ENCODE measurements around the gene CCDC50.

CCDC50 gene

DNA sequence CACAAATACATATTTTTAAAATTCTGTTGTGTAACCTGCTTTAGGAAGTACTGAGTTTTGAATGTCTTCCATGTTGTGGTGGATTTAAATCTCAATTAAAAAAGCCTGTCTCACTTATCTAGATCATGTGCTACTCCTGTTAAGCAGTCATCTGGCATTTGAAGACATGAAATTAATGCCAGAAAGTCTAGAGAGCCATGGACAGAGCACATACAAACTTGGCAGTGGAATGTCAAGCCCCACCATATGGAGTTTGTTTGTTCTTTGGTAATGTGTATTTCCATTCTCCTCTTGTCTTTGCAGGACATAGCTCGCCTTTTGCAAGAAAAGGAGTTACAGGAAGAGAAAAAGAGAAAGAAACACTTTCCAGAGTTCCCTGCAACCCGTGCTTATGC is 40.4 kb downstream of the CCDC50 start:
- Histone ChIP-seq H3K4me1 (ENCODE audit: low read depth, poor library complexity, severe bottlenecking) (peaks cover 4% of the 10 kb centered on the region), H2AFZ (ENCODE audit: low read depth) (no peak overlapping the region), H3K27ac (no peak overlapping the region), H3K4me2 (no peak overlapping the region), H4K20me1 (ENCODE audit: insufficient read depth) (no peaks in the 10 kb centered on the region), H3K27me3 (ENCODE audit: insufficient read depth, low read depth) (no peaks in the 10 kb centered on the region), H3K4me3 (IDR thresholded peaks at IDR 0.05; ENCODE audit: insufficient read depth, low read depth, low read length) (no peak overlapping the region), H3K79me2 (ENCODE audit: insufficient read depth, low read depth) (no peaks in the 10 kb centered on the region), H3K9ac (no peak overlapping the region), H3K36me3 (ENCODE audit: insufficient read depth) (no peaks in the 10 kb centered on the region; the same call in 1 of the 2 replicates)
- TF ChIP-seq, protein P1, sequence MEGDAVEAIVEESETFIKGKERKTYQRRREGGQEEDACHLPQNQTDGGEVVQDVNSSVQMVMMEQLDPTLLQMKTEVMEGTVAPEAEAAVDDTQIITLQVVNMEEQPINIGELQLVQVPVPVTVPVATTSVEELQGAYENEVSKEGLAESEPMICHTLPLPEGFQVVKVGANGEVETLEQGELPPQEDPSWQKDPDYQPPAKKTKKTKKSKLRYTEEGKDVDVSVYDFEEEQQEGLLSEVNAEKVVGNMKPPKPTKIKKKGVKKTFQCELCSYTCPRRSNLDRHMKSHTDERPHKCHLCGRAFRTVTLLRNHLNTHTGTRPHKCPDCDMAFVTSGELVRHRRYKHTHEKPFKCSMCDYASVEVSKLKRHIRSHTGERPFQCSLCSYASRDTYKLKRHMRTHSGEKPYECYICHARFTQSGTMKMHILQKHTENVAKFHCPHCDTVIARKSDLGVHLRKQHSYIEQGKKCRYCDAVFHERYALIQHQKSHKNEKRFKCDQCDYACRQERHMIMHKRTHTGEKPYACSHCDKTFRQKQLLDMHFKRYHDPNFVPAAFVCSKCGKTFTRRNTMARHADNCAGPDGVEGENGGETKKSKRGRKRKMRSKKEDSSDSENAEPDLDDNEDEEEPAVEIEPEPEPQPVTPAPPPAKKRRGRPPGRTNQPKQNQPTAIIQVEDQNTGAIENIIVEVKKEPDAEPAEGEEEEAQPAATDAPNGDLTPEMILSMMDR (conservative IDR thresholded peaks at IDR 0.05; ENCODE audit: low read depth, low read length), result no peak

DNA sequence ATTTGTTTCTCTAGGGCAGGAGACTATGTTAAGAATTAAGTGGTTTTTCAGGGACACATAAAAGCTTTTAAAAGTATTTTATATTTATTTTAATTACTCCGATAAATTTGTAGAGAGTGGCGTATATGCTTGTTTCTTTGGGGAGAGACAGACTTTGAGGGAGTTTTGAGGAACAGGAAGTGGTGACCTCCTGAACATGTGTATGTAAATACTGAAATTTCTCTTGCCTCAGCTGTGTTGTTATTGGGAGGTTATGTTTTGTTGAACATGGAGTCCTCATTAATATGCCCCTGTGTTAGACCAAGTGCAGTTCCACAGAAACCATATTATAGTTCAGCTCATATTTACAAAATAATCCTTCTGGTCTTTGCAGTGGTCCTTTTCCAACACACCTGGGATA is 42.9 kb downstream of the CCDC50 start:
- no peaks in the 10 kb centered on the region for H3K79me2 ChIP-seq (ENCODE audit: insufficient read depth, low read depth)
- no peaks in the 10 kb centered on the region for H4K20me1 ChIP-seq (ENCODE audit: insufficient read depth)
- TF ChIP-seq, protein P1 (conservative IDR thresholded peaks at IDR 0.05; ENCODE audit: low read depth, low read length), result no peak
- no peak overlapping the region for H3K4me2 ChIP-seq
- H3K9ac ChIP-seq, result no peak overlapping the region
- no peak overlapping the region for H2AFZ ChIP-seq (ENCODE audit: low read depth)
- H3K4me3 ChIP-seq (IDR thresholded peaks at IDR 0.05; ENCODE audit: insufficient read depth, low read depth, low read length), result no peak overlapping the region
- no peaks in the 10 kb centered on the region for H3K27me3 ChIP-seq (ENCODE audit: insufficient read depth, low read depth)
- H3K27ac ChIP-seq, result no peak overlapping the region
- H3K36me3 ChIP-seq (ENCODE audit: insufficient read depth), result no peaks in the 10 kb centered on the region; the same call in 1 of the 2 replicates
- H3K4me1 ChIP-seq (ENCODE audit: low read depth, poor library complexity, severe bottlenecking), result peaks cover 12% of the 10 kb centered on the region

DNA sequence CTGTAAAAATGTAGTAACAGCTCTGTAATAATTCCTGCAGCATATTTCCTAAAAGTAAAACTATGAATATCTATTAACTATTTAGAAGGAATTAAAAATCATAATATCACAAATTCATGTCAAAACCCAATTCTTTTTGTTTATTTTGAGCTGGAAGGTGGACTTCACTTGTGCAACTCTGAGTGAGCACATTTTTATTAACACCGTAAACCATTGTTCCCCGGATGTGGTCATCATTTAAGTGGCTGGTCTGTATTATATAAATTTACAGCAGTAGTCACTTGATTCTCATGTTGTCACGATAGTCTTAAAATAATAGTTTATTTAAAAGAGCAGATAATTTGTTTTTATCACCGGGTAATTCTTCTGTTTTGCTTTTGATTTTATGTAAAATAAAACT is 44.1 kb downstream of the CCDC50 start:
- Histone ChIP-seq H3K27me3 (ENCODE audit: insufficient read depth, low read depth) (no peaks in the 10 kb centered on the region), H3K4me2 (no peak overlapping the region), H3K79me2 (ENCODE audit: insufficient read depth, low read depth) (no peaks in the 10 kb centered on the region), H3K4me3 (IDR thresholded peaks at IDR 0.05; ENCODE audit: insufficient read depth, low read depth, low read length) (no peak overlapping the region), H3K36me3 (ENCODE audit: insufficient read depth) (no peaks in the 10 kb centered on the region; the same call in 1 of the 2 replicates), H2AFZ (ENCODE audit: low read depth) (no peak overlapping the region), H3K4me1 (ENCODE audit: low read depth, poor library complexity, severe bottlenecking) (peaks cover 24% of the 10 kb centered on the region), H3K9ac (no peak overlapping the region), H3K27ac (no peak overlapping the region), H4K20me1 (ENCODE audit: insufficient read depth) (no peaks in the 10 kb centered on the region)
- TF ChIP-seq, protein P1 (conservative IDR thresholded peaks at IDR 0.05; ENCODE audit: low read depth, low read length), result no peak

DNA sequence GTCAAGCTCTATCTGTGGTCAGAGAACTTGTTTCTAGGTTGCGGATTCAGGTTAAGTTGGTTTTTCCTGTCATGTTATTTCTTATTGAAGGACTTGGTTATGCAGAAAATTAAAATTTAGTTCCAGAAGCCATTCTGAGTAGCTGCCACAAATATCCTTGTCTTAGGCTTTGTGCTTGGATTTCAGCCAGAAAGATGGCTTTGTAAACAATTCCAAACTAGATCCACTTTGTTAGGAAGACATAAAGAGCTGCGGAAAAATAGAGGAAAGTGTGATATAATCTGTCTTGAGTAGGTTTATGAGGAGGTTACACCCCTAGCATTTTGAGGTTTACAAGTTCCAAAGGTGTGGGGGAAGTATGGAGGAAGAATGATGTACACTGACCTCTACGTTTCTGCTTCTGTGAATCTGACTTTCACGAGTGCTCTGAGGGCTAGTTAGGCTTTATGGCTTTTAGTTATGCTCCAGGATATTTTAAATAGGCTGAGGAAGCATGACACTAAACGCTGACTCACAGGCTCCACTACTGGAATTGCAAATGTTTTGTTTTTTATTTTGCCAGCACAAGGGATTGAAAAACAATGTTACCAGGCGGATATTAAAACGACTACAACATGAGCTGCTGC is 47.4 kb downstream of the CCDC50 start:
- no peaks in the 10 kb centered on the region for H3K79me2 ChIP-seq (ENCODE audit: insufficient read depth, low read depth)
- H3K27me3 ChIP-seq (ENCODE audit: insufficient read depth, low read depth), result no peaks in the 10 kb centered on the region
- no peak overlapping the region for H3K27ac ChIP-seq
- H3K4me1 ChIP-seq (ENCODE audit: low read depth, poor library complexity, severe bottlenecking), result peaks cover 28% of the 10 kb centered on the region
- H3K36me3 ChIP-seq (ENCODE audit: insufficient read depth), result peaks cover 6% of the 10 kb centered on the region; the same call in 1 of the 2 replicates
- no peak overlapping the region for H3K4me2 ChIP-seq
- H3K4me3 ChIP-seq (IDR thresholded peaks at IDR 0.05; ENCODE audit: insufficient read depth, low read depth, low read length), result no peak overlapping the region
- no peak overlapping the region for H2AFZ ChIP-seq (ENCODE audit: low read depth)
- TF ChIP-seq, protein P1 (conservative IDR thresholded peaks at IDR 0.05; ENCODE audit: low read depth, low read length), result no peak
- H4K20me1 ChIP-seq (ENCODE audit: insufficient read depth), result no peaks in the 10 kb centered on the region
- H3K9ac ChIP-seq, result no peak overlapping the region
